Endothelial cell of umbilical vein (primary cell): Measurements from ENCODE around the gene PPP4R3B. TPM values are rescaled to one million over a fixed set of nuclear protein-coding genes. Genes with fewer than 3 reads are reported as not detected.

ENCODE experiments used
- BruUV-seq: library from RNA; stranded (reverse); fragments of 400-500 nt; replicated peaks from 2 replicates; lab custom pipeline; 2021; lab: Mats Ljungman, UMichigan
- CTCF ChIA-PET: fragments of 300-600, 350-600 bp; sonication (Branson Sonifier 250); formaldehyde crosslinking; loops from one replicate; lab custom pipeline; 2021; ENCODE audit warnings: antibody characterized with exemption, inconsistent platforms; lab: Charles Lee
- POLR2A ChIA-PET: fragments of 300-600, 350-600 bp; sonication (Branson Sonifier 250); formaldehyde crosslinking; loops from one replicate; lab custom pipeline; 2021; ENCODE audit warnings: antibody characterized with exemption, inconsistent platforms; lab: Charles Lee
- DNase-seq: peaks from one replicate; pipeline ENCODE4 v3.0.0-alpha.2; 2011; ENCODE audit warnings: low read depth, low spot score
- FAIRE-seq: peaks from 2 replicates; lab custom pipeline; 2011; peaks lifted over from hg19 to GRCh38; lab: Jason Lieb, UNC
- H2AFZ ChIP-seq: 2 replicates; pipeline ENCODE4 v1.6.0; 2012; ENCODE audit warnings: low read depth, low read length, control low read depth, inconsistent platforms
- H3K27ac ChIP-seq: 2 replicates; pipeline ENCODE4 v1.5.1; 2011; ENCODE audit warnings: low read depth, mild to moderate bottlenecking, control low read depth, low read length, moderate library complexity; ENCODE audit not compliant: insufficient read depth
- H3K27me3 ChIP-seq, 2 experiments: 2 replicates each; pipeline versions ENCODE4 v1.6.0 to v1.6.1; 2011; ENCODE audit warnings: low read length in 2 of 2, mixed read lengths in 1 of 2; ENCODE audit not compliant: control insufficient read depth in 2 of 2, insufficient read depth in 2 of 2
- H3K36me3 ChIP-seq, 2 experiments: 2 replicates in 1 of 2; 3 replicates in 1 of 2; pipeline ENCODE4 v1.5.1; 2011; ENCODE audit warnings: low read length in 2 of 2, mild to moderate bottlenecking in 1 of 2, moderate library complexity in 1 of 2; ENCODE audit not compliant: control insufficient read depth in 2 of 2, insufficient read depth in 2 of 2; ENCODE audit errors: extremely low read depth in 1 of 2
- H3K4me1 ChIP-seq: 3 replicates; pipeline ENCODE4 v1.5.1; 2011; ENCODE audit warnings: mild to moderate bottlenecking, low read length; ENCODE audit not compliant: control insufficient read depth, insufficient read depth; ENCODE audit errors: extremely low read depth
- H3K4me2 ChIP-seq: 2 replicates; pipeline ENCODE4 v1.6.1; 2011; ENCODE audit warnings: low read length, control low read depth, mixed read lengths; ENCODE audit not compliant: insufficient read depth
- H3K4me3 ChIP-seq, 3 experiments: fragments of 200-600 bp in 1 of 3; sonication (generic), shearing (Covaris generic) in 1 of 3; replicated peaks in 1 of 3; 2 replicates each; pipeline ENCODE4 v1.5.1; 2011 to 2016; ENCODE audit warnings: control low read depth in 3 of 3, low read length in 3 of 3, mild to moderate bottlenecking in 2 of 3, inconsistent platforms in 1 of 3, low read depth in 1 of 3, moderate library complexity in 1 of 3; ENCODE audit not compliant: insufficient read depth in 1 of 3
- H3K79me2 ChIP-seq: 2 replicates; pipeline ENCODE4 v1.6.0; 2012; ENCODE audit warnings: low read length, inconsistent platforms; ENCODE audit not compliant: control insufficient read depth, insufficient read depth
- H3K9ac ChIP-seq: replicated peaks from 2 replicates; pipeline ENCODE3; 2011; ENCODE audit warnings: low read length, control low read depth; ENCODE audit not compliant: insufficient read depth; ENCODE audit errors: extremely low read depth
- H3K9me1 ChIP-seq: replicated peaks from 3 replicates; pipeline ENCODE4 v1.6.0; 2011; ENCODE audit warnings: mild to moderate bottlenecking, low read length; ENCODE audit not compliant: control insufficient read depth, insufficient read depth; ENCODE audit errors: extremely low read depth
- H3K9me3 ChIP-seq: replicated peaks from 2 replicates; pipeline ENCODE4 v1.5.1; 2012; ENCODE audit warnings: low read length, inconsistent platforms; ENCODE audit not compliant: control insufficient read depth, insufficient read depth
- H4K20me1 ChIP-seq: replicated peaks from 2 replicates; pipeline ENCODE3; 2011; ENCODE audit warnings: mild to moderate bottlenecking, low read length; ENCODE audit not compliant: control insufficient read depth, insufficient read depth; ENCODE audit errors: extremely low read depth
- CTCF ChIP-seq, 2 donors: IDR thresholded peaks; 1 replicate in 1 of 2; 2 replicates in 1 of 2; pipeline ENCODE4 v1.5.1; 2011; ENCODE audit warnings: low read length in 2 of 2, mild to moderate bottlenecking in 2 of 2, moderate library complexity in 2 of 2, control low read depth in 1 of 2, inconsistent platforms in 1 of 2, low read depth in 1 of 2; ENCODE audit not compliant: insufficient read depth in 1 of 2; ENCODE audit errors: extremely low read depth in 1 of 2
- EZH2 ChIP-seq: IDR thresholded peaks from 2 replicates; pipeline ENCODE4 v1.6.1; 2012; ENCODE audit warnings: borderline replicate concordance, low read depth, mild to moderate bottlenecking, moderate library complexity, low read length, inconsistent platforms; ENCODE audit not compliant: severe bottlenecking
- FOS ChIP-seq: IDR thresholded peaks from 2 replicates; pipeline ENCODE4 v1.6.1; 2011; ENCODE audit warnings: mild to moderate bottlenecking, low read length, moderate library complexity, borderline replicate concordance; ENCODE audit not compliant: insufficient read depth
- GATA2 ChIP-seq: IDR thresholded peaks from 2 replicates; pipeline ENCODE4 v1.7.0; 2011; ENCODE audit warnings: low read depth, mild to moderate bottlenecking, moderate library complexity, mixed read lengths, low read length; ENCODE audit not compliant: insufficient read length, insufficient read depth
- JUN ChIP-seq: IDR thresholded peaks from 2 replicates; pipeline ENCODE4 v1.6.1; 2011; ENCODE audit warnings: borderline replicate concordance, low read depth; ENCODE audit not compliant: insufficient read length, insufficient read depth
- MAX ChIP-seq: IDR thresholded peaks from 2 replicates; pipeline ENCODE4 v1.6.1; 2011; ENCODE audit not compliant: insufficient read depth, insufficient read length
- MYC ChIP-seq: IDR thresholded peaks from one replicate; pipeline ENCODE4 v1.6.1; 2011; ENCODE audit warnings: mild to moderate bottlenecking, low read depth, low read length
- POLR2A ChIP-seq: IDR thresholded peaks from 2 replicates; pipeline ENCODE4 v1.6.1; 2012; ENCODE audit warnings: low read depth, mild to moderate bottlenecking, control low read depth, low read length
- POLR2AphosphoS5 ChIP-seq: IDR thresholded peaks from 2 replicates; pipeline ENCODE4 v1.6.1; 2012; ENCODE audit warnings: low read depth, mild to moderate bottlenecking, control low read depth, low read length, moderate library complexity; ENCODE audit not compliant: insufficient read depth
- dilution Hi-C: fragments of 300-500 bp; cut with MboI; formaldehyde crosslinking; loops from one replicate; pipeline ENCODE4 v1.15.0; 2019; ENCODE audit warnings: low sequenced_read_pairs; ENCODE audit not compliant: extremely low pct_ligation_motif_present
- intact Hi-C: fragments of 100-400 bp; cut with micrococcal nuclease; formaldehyde crosslinking; loops from one replicate; pipeline ENCODE4 v1.10.0; 2022
- polyA plus RNA-seq, 4 experiments: library from polyadenylated mRNA; depleted of rRNA in 3 of 4; stranded (reverse) in 3 of 4; unstranded in 1 of 4; fragments of >200 nt; gene quantifications; 2 replicates each; pipeline versions ENCODE4 v1.2.1 to v1.2.3, GENCODE V29; 2011 to 2012; ENCODE audit warnings: missing spikeins in 1 of 4
- small RNA-seq: library from RNA; depleted of rRNA; stranded (forward); fragments of <200 nt; gene quantifications from one replicate; pipeline ENCODE3, GENCODE V24; 2012; ENCODE audit warnings: low replicate concordance, low read depth; ENCODE audit not compliant: insufficient read depth, insufficient read length
- total RNA-seq: library from RNA; stranded (reverse); gene quantifications from 2 replicates; pipeline ENCODE4 v1.2.3, GENCODE V29; 2021

The PPP4R3B gene
- total and polyA plus RNA-seq, 2 donors (not counting 3 experiments of a cell fraction or from before 2014, with no cell fraction given), result 11.2 to 51.5 TPM

- Histone ChIP-seq H3K27ac (no peak overlapping the region), H3K4me2 (no peak overlapping the region), H2AFZ (no peak overlapping the region), H4K20me1 (no peaks in the 10 kb centered on the region), H3K36me3 (no peaks in the 10 kb centered on the region), H3K4me1 (no peaks in the 10 kb centered on the region), H3K79me2 (no peaks in the 10 kb centered on the region), H3K9me3 (no peaks in the 10 kb centered on the region), H3K27me3 (no peaks in the 10 kb centered on the region), H3K4me3 (no peak overlapping the region), H3K9ac (no peak overlapping the region), H3K9me1 (no peaks in the 10 kb centered on the region)
- DNase-seq (no peak), FAIRE-seq (no peak)
- intact Hi-C loops, result no loop called here
- no TSS peak for BruUV-seq
- TF ChIP-seq JUN, result no peak
- no peak for TF ChIP-seq MAX
- no peak for TF ChIP-seq POLR2A
- no peak for TF ChIP-seq FOS
- no peak for TF ChIP-seq CTCF (IDR thresholded peaks at IDR 0.05; ENCODE audit: extremely low read depth in 1 of 2, insufficient read depth in 1 of 2, low read depth in 1 of 2, low read length in 2 of 2)
- TF ChIP-seq EZH2, result no peak
- no peak for TF ChIP-seq MYC
- TF ChIP-seq POLR2AphosphoS5, result no peak
- TF ChIP-seq GATA2, result no peak
- ChIA-PET CTCF (interaction anchor here (0.5 to 0.9 kb wide), 2 partner anchors 11 to 19 kb away, joined by 3 to 4 read pairs; no protein-coding TSS in a partner anchor), POLR2A (interaction anchor here (1.0 kb wide), 1 partner anchor 216 kb away, joined by 3 read pairs; no protein-coding TSS in a partner anchor)
- dilution Hi-C loops, result no loop called here
These were observed 118.8 kb downstream of the PPP4R3B start for GRCh38 chr2:55498582-55498981.

Small RNA genes lying within 50 kb of the gene (small RNA-seq; reads per million reads assigned to genes)
- gene RF00586, result not detected
- gene RNU6-634P, result not detected

Other genes with a start within 250 kb of the PPP4R3B start
- 76.8 and 77.4 TPM in 2 replicates for gene CCDC88A, start 197.8 kb downstream of the PPP4R3B start, total RNA-seq
- 14.8 and 21.1 TPM in 2 replicates for gene CCDC88A, start 197.8 kb downstream of the PPP4R3B start, polyA plus RNA-seq
- gene CFAP36, start 97.9 kb downstream of the PPP4R3B start, total RNA-seq, result 28.1 and 35.0 TPM in 2 replicates
- 4.5 and 5.6 TPM in 2 replicates for gene CFAP36, start 97.9 kb downstream of the PPP4R3B start, polyA plus RNA-seq
- 32.4 and 34.2 TPM in 2 replicates for gene PNPT1, start 76.2 kb upstream of the PPP4R3B start, total RNA-seq
- 6.6 and 7.0 TPM in 2 replicates for gene PNPT1, start 76.2 kb upstream of the PPP4R3B start, polyA plus RNA-seq